Astrocyte (in vitro differentiated cells and primary cell): ENCODE results near the gene SV2C. TPM values are rescaled to one million over a fixed set of nuclear protein-coding genes. Genes with fewer than 3 reads are reported as not detected.

Experiments used
- DNase-seq: peaks from one replicate; pipeline ENCODE4 v3.0.0-alpha.2; 2010; ENCODE audit warnings: low read depth
- FAIRE-seq: peaks from 2 replicates; lab custom pipeline; 2011; peaks lifted over from hg19 to GRCh38; lab: Jason Lieb, UNC
- H2AFZ ChIP-seq: 2 replicates; pipeline ENCODE4 v1.6.0; 2012; ENCODE audit warnings: low read depth, low read length, inconsistent platforms
- H3K27ac ChIP-seq: 2 replicates; pipeline ENCODE4 v1.5.1; 2011; ENCODE audit warnings: low read depth, low read length, inconsistent platforms
- H3K27me3 ChIP-seq: 2 replicates; pipeline ENCODE4 v1.6.0; 2011; ENCODE audit warnings: low read length, inconsistent platforms; ENCODE audit not compliant: insufficient read depth
- H3K36me3 ChIP-seq: 2 replicates; pipeline ENCODE4 v1.5.1; 2011; ENCODE audit warnings: low read length, inconsistent platforms; ENCODE audit not compliant: insufficient read depth
- H3K4me1 ChIP-seq: 2 replicates; pipeline ENCODE4 v1.5.1; 2011; ENCODE audit warnings: low read length, inconsistent platforms; ENCODE audit not compliant: insufficient read depth
- H3K4me2 ChIP-seq: 2 replicates; pipeline ENCODE4 v1.6.0; 2012; ENCODE audit warnings: low read length, inconsistent platforms
- H3K4me3 ChIP-seq: 2 replicates; pipeline ENCODE4 v1.5.1; 2011; ENCODE audit warnings: low read depth, mild to moderate bottlenecking, low read length, inconsistent platforms; ENCODE audit not compliant: insufficient read depth
- H3K79me2 ChIP-seq: 2 replicates; pipeline ENCODE4 v1.6.0; 2012; ENCODE audit warnings: mild to moderate bottlenecking, low read length, inconsistent platforms; ENCODE audit not compliant: insufficient read depth
- H3K9ac ChIP-seq: 2 replicates; pipeline ENCODE4 v1.6.0; 2012; ENCODE audit warnings: mild to moderate bottlenecking, low read length, inconsistent platforms
- H3K9me3 ChIP-seq: 2 replicates; pipeline ENCODE4 v1.5.1; 2012; ENCODE audit warnings: low read depth, mild to moderate bottlenecking, low read length, inconsistent platforms; ENCODE audit not compliant: insufficient read depth
- H4K20me1 ChIP-seq: 2 replicates; pipeline ENCODE4 v1.6.0; 2012; ENCODE audit warnings: low read length, inconsistent platforms; ENCODE audit not compliant: insufficient read depth
- H3K27ac Mint-ChIP-seq: one replicate; pipeline ENCODE4 v1.8.0; 2021; ENCODE audit warnings: mild to moderate bottlenecking, mixed read lengths; ENCODE audit not compliant: unreplicated experiment
- H3K27me3 Mint-ChIP-seq: one replicate; pipeline ENCODE4 v1.8.0; 2021; ENCODE audit warnings: low read depth, mixed read lengths; ENCODE audit not compliant: unreplicated experiment
- H3K36me3 Mint-ChIP-seq: one replicate; pipeline ENCODE4 v1.8.0; 2021; ENCODE audit warnings: low read depth, mixed read lengths; ENCODE audit not compliant: unreplicated experiment
- H3K4me1 Mint-ChIP-seq: one replicate; pipeline ENCODE4 v1.8.0; 2021; ENCODE audit warnings: low read depth, mixed read lengths; ENCODE audit not compliant: unreplicated experiment
- H3K4me3 Mint-ChIP-seq: one replicate; pipeline ENCODE4 v1.8.0; 2021; ENCODE audit warnings: mild to moderate bottlenecking, moderate library complexity, mixed read lengths; ENCODE audit not compliant: unreplicated experiment
- H3K9me3 Mint-ChIP-seq: one replicate; pipeline ENCODE4 v1.8.0; 2021; ENCODE audit warnings: mild to moderate bottlenecking, mixed read lengths; ENCODE audit not compliant: unreplicated experiment
- EZH2 ChIP-seq: IDR thresholded peaks from 2 replicates; pipeline ENCODE4 v1.6.1; 2012; ENCODE audit warnings: mild to moderate bottlenecking, low read length, inconsistent platforms; ENCODE audit not compliant: insufficient read depth
- total RNA-seq: library from RNA; stranded (reverse); gene quantifications from 2 replicates; pipeline ENCODE4 v1.2.1, GENCODE V29; 2021
- TF ChIP-seq, protein P1 (sequence below): IDR thresholded peaks from 2 replicates; pipeline ENCODE4 v1.5.1; 2011; ENCODE audit warnings: low read depth, mild to moderate bottlenecking, inconsistent platforms, low read length, moderate library complexity; ENCODE audit not compliant: insufficient read depth

The SV2C gene
- total RNA-seq, 1 donor from 2014 or later = 0.05 TPM

DNA sequence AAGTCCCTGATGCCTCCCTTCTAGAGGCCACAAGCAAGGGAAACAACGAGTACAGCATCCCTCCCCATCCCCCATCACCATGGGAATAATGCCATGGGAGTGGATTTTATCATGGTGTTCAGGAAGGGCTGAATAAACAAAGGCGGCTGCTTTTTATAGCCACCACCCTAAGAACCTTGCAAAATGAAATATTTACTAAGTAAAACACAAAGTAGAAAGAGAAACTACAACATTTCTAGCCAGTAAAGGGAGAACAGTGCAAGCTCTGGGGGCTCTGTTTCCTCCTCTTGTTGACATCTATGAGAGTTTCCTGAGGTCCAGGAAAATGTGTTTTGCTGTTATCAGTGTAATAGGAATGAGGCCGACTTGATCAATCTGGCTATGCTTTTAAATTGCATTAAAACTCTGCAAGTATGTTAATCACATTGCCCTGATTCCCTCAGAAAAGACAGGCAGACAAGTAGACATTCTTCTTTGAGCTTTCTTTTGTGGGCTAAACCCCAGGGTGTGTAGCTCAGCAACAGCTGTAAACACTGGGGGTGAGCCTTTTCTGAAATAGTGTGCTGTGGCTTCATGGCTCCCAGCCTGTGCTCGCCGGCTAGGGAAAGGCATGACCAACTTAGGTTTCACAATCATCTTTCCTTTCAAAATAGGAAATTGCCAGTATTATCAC lies 31.1 kb downstream of the SV2C start:
- Mint-ChIP-seq H3K4me3 (no peak overlapping the region), H3K27me3 (peaks cover 7% of the 10 kb centered on the region), H3K9me3 (no peaks in the 10 kb centered on the region), H3K36me3 (no peaks in the 10 kb centered on the region), H3K27ac (peak overlapping the region; percentile 29), H3K4me1 (no peaks in the 10 kb centered on the region)
- no peak for FAIRE-seq
- Histone ChIP-seq H3K27ac (no peak overlapping the region), H3K79me2 (no peaks in the 10 kb centered on the region), H3K4me2 (no peak overlapping the region), H3K27me3 (no peaks in the 10 kb centered on the region), H4K20me1 (no peaks in the 10 kb centered on the region), H3K9me3 (peaks cover 3% of the 10 kb centered on the region), H2AFZ (no peak overlapping the region), H3K36me3 (no peaks in the 10 kb centered on the region), H3K4me1 (no peaks in the 10 kb centered on the region), H3K9ac (no peak overlapping the region), H3K4me3 (no peak overlapping the region)
- no peak for DNase-seq
- no peak for TF ChIP-seq EZH2
- TF ChIP-seq, protein P1, sequence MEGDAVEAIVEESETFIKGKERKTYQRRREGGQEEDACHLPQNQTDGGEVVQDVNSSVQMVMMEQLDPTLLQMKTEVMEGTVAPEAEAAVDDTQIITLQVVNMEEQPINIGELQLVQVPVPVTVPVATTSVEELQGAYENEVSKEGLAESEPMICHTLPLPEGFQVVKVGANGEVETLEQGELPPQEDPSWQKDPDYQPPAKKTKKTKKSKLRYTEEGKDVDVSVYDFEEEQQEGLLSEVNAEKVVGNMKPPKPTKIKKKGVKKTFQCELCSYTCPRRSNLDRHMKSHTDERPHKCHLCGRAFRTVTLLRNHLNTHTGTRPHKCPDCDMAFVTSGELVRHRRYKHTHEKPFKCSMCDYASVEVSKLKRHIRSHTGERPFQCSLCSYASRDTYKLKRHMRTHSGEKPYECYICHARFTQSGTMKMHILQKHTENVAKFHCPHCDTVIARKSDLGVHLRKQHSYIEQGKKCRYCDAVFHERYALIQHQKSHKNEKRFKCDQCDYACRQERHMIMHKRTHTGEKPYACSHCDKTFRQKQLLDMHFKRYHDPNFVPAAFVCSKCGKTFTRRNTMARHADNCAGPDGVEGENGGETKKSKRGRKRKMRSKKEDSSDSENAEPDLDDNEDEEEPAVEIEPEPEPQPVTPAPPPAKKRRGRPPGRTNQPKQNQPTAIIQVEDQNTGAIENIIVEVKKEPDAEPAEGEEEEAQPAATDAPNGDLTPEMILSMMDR = no peak

DNA sequence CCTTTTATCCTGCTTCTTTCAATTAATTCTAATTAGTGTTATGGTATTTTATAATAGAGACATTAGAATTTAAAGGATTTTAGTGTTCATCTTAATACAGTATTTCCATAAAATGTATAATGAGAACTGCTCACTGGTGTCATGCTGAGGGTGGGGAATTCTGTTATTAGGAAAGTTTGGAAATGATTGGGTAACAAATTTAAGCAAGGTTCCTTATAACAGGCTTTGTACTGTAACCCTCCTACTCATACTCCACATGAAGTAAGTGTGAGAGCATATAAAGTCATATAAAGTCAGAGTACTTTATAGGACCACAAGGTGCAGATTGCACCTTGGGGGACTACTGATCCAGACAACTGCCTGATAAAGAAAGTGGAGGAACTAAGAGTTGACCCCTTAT lies 42.2 kb downstream of the SV2C start:
- no peak overlapping the region for H2AFZ ChIP-seq
- Mint-ChIP-seq H3K27me3 (peaks cover 3% of the 10 kb centered on the region), H3K4me1 (no peaks in the 10 kb centered on the region), H3K27ac (no peak overlapping the region), H3K4me3 (no peak overlapping the region), H3K36me3 (no peaks in the 10 kb centered on the region), H3K9me3 (no peaks in the 10 kb centered on the region)
- no peak overlapping the region for H3K9ac ChIP-seq
- no peaks in the 10 kb centered on the region for H3K79me2 ChIP-seq
- H3K27me3 ChIP-seq = no peaks in the 10 kb centered on the region
- no peak overlapping the region for H3K27ac ChIP-seq
- no peak for FAIRE-seq
- no peak for DNase-seq
- H3K4me1 ChIP-seq = no peaks in the 10 kb centered on the region
- no peak for TF ChIP-seq EZH2
- TF ChIP-seq, protein P1 = no peak
- H3K4me2 ChIP-seq = no peak overlapping the region
- H3K36me3 ChIP-seq = no peaks in the 10 kb centered on the region
- H3K4me3 ChIP-seq = no peak overlapping the region
- no peaks in the 10 kb centered on the region for H4K20me1 ChIP-seq
- no peaks in the 10 kb centered on the region for H3K9me3 ChIP-seq

DNA sequence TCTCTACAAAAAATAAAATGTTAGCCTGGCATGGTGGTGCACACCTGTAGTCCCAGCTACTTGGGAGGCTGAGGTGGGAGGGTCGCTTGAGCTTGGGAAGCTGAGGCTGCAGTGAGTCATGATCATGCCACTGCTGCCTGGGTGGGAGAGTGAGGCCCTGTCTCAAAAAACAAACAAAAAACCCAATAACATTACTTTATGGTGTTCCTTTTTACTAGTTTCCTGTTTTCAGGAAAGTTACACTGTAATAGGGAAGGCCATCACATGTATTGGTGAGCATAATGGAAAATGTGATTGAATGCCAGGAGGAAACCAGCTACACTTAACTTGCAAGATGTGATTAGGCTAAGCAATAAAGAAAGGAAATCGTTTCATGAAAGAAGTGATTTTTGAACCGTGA lies 42.7 kb downstream of the SV2C start:
- Mint-ChIP-seq H3K4me1 (no peaks in the 10 kb centered on the region), H3K36me3 (no peaks in the 10 kb centered on the region), H3K27ac (no peak overlapping the region), H3K4me3 (no peak overlapping the region), H3K27me3 (peaks cover 3% of the 10 kb centered on the region), H3K9me3 (no peaks in the 10 kb centered on the region)
- no peak overlapping the region for H3K4me2 ChIP-seq
- no peak overlapping the region for H3K4me3 ChIP-seq
- H3K9ac ChIP-seq = no peak overlapping the region
- no peaks in the 10 kb centered on the region for H3K9me3 ChIP-seq
- H3K4me1 ChIP-seq = no peaks in the 10 kb centered on the region
- no peak overlapping the region for H2AFZ ChIP-seq
- FAIRE-seq = no peak
- TF ChIP-seq, protein P1 = no peak
- no peak for TF ChIP-seq EZH2
- H3K27me3 ChIP-seq = no peaks in the 10 kb centered on the region
- no peaks in the 10 kb centered on the region for H3K36me3 ChIP-seq
- H3K79me2 ChIP-seq = no peaks in the 10 kb centered on the region
- no peak for DNase-seq
- H4K20me1 ChIP-seq = no peaks in the 10 kb centered on the region
- H3K27ac ChIP-seq = no peak overlapping the region
